NCI-H2081 treated with DMSO at 0.1 percent for 48 hours (cell line): ENCODE measurements around the gene MRPL38.
"Not testable (repeated sequence)": the region's sequence is repeated elsewhere in the genome, so short reads cannot be mapped to it uniquely, and the experiment has no call there.

Experiments
- DNase-seq: peaks from one replicate; lab custom pipeline; 2025; lab: John Stamatoyannopoulos, UW

Gene MRPL38

DNA sequence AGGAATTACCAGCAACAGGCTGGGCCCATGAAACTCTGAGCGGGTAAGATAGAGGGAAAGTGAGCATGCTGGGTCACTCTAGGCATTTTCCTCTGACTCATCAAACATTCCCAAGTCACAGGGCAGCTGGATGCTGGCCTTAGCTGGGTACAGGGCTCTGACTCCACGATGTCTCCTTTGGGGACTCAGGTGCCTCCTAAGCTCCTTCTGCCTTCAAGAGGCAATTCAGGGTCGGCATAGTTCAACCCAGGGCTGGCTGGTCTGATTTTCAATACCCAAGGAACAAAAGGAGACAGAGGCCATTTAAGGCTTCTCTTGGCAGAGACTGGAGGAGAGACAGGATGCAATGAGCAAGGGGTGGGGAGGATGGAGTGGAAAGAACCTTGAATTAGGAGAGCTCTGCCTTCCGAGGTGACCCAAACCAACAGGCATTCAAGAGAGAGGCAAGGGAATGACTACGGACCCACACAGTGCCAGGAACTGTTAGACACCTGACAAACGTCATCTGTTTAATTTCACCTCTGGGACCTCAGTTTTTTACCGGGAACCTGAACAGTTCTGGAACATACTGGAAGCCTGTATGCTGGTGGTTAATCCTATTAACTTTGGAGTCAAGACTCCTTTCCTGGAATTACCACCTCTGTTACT is 50.5 kb downstream of the MRPL38 start:
- no peak for DNase-seq

DNA sequence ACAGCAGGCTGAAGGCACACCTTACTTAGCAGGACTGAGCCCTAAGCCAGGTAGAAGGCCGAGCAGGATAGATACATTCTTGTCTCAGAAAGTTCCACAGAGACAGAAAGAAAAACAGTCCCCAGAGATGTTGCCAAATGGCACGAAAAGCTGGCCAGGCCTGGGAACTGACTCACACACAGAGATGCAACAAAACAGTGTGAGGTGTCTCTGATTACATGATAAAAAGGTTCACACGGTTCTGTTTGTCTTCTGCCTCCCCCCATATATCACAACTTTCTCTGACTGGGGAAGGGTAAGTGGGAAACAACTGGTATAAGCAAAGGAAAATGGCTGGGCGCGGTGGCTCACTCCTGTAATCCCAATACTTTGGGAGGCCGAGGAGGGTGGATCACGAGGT is 51.3 kb downstream of the MRPL38 start:
- DNase-seq: no peak

DNA sequence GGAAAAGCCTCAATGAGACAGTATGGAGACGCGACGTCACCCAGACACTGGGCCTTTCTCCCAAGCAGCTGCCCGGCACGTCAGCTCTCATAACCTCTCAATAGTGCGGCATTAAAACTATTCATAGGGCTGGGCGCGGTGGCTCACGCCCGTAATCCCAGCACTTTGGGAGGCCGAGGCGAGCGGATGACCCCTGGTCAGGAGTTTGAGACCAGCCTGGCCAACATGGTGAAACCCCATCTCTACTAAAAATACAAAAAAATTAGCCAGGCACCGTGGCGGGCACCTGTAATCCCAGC is 53.0 kb downstream of the MRPL38 start:
- DNase-seq: not testable (repeated sequence)

DNA sequence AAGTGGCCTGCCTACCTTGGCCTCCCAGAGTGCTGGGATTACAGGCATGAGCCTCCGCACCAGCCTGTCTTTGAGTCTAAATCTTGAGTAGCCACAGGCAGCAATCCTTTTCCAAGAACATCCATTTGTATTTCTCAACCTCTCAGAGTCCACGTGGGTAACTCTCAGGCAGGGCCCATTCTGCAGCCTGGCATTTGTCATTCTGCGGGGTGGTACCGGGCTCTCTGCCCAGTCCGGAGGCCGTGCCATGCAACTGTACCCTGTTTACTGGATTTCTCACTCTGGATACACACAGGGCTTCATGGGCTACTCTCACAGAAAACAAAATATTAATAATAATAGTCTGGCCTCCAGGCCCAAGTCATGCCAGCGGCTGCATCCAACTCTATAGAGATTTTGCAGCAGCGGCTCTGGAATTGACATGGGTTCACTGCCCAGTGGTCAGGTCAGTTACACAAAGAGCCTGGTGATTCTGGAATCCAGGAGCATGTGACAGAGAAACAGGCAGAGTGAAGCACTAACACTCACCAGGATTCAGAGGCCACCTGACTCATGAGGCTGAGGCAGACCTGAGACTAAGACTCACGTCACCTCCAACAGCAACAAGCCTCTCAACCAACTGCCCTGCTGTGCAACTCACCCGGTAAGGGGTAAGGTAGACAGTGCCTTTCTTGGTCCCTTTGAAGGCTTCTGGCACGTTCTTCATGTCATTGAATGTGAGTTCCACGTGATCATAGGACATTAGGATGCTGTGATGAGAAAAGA is 53.6 kb downstream of the MRPL38 start:
- DNase-seq: no peak

DNA sequence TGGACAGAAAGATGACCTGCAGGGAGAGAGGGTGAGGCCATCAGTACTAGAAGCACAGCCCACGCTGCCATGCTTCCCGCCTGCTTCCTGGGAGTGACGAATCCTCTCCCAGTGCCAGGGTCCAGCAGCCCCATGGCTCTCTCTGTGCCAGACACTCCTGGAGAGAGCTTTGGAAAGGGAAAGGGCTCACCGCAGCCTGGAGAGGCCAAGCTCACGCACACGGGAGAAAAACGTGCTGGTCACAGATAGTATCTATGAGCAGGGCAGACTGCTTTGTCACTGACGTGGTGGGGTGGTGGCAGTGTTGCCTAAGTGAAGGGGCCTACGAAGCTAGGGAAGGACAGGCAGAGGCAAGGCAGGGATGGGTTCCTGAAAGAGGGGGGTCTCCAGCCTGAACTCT is 55.0 kb downstream of the MRPL38 start:
- no peak for DNase-seq

DNA sequence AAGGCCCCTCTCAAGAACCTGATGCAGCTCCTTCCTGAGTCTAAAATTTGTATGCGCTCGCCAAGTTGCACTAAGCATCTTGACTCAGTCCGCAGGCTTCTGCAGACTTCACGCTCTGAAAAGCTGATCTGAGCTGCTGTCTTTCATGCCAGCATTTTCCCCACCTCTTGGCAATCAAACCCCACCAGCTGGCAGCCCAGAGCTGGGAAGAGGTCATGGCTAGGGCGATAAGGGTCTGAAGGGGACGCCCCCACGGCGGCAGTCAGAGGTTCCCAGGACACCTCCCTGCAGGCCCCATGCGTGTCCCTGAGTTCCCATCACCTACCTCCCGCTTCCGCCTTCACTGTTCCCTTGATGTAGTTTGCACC is 55.4 kb downstream of the MRPL38 start:
- DNase-seq: no peak
